OCI-LY3 (cell line): Measurements from ENCODE around the gene DR1.

Experiments used
- EZH2phosphoT487 ChIP-seq: fragments of 200-600 bp; shearing (Covaris generic); IDR thresholded peaks from 2 replicates; pipeline ENCODE4 v1.6.1; 2018; ENCODE audit warnings: antibody characterized with exemption, mixed run types, low read depth
- TF ChIP-seq, protein P1 (sequence below): fragments of 200-600, 300-600 bp; sonication (generic); IDR thresholded peaks from 2 replicates; pipeline ENCODE4 v1.5.1; 2014; ENCODE audit warnings: antibody characterized with exemption, low read length, low read depth

DNA sequence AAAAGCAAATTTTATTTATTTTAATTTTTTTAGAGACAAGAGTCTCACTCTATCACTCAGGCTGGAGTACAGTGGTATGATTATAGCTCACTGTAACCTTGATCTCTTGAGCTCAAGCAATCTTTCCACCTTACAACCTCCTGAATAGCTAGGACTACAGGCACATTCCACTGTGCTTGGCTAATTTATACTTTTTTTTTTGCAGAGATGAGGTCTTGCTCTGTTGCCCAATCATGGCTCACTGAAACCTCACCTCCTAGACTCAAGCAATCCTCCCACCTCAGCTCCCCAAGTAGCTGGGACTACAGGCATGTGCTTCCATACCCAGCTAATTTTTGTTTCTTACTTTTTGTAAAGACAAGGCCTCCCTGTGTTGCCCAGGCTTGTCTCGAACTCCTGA, 49.5 kb downstream of the DR1 start:
- TF ChIP-seq, protein P1, sequence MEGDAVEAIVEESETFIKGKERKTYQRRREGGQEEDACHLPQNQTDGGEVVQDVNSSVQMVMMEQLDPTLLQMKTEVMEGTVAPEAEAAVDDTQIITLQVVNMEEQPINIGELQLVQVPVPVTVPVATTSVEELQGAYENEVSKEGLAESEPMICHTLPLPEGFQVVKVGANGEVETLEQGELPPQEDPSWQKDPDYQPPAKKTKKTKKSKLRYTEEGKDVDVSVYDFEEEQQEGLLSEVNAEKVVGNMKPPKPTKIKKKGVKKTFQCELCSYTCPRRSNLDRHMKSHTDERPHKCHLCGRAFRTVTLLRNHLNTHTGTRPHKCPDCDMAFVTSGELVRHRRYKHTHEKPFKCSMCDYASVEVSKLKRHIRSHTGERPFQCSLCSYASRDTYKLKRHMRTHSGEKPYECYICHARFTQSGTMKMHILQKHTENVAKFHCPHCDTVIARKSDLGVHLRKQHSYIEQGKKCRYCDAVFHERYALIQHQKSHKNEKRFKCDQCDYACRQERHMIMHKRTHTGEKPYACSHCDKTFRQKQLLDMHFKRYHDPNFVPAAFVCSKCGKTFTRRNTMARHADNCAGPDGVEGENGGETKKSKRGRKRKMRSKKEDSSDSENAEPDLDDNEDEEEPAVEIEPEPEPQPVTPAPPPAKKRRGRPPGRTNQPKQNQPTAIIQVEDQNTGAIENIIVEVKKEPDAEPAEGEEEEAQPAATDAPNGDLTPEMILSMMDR, result no peak
- no peak for TF ChIP-seq EZH2phosphoT487
